ENCODE measurements around the gene MAP4K5. TPM values are rescaled to one million over a fixed set of nuclear protein-coding genes. Genes with fewer than 3 reads are reported as not detected.

The MAP4K5 gene
- total and polyA plus RNA-seq, 2 of the 4 experiments (the other 2 are of a cell fraction): 33.1 to 46.1 TPM

DNA sequence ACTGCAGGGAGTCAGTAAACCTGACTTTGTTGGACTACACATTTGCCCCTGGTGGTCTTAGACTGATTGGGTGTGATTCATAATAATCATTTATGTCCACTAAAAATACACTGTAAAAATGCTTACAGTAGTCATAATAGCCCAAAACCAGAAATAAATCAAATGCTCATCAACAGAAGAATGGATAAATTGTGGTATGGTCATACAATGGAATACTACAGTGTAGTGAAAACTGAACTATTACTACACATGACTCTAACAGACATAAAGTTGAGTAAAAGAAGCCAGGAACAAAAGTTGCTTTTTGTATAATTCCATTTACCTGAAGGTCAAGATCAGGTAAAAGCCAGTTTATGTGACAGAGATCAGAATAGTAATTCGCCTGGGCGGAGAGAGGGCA, 78.5 kb downstream of the MAP4K5 start:
- H3K14ac ChIP-seq (replicated peaks; ENCODE audit: low read depth, low read length): no peak overlapping the region
- no peak overlapping the region for H3K23ac ChIP-seq (ENCODE audit: low read depth, low read length)
- no peak overlapping the region for H3K4ac ChIP-seq (ENCODE audit: low read depth, low read length)
- no peak overlapping the region for H2AFZ ChIP-seq (replicated peaks; ENCODE audit: low read length, poor library complexity)
- no peak overlapping the region for H4K5ac ChIP-seq (ENCODE audit: low read depth, low read length)
- H3K27ac ChIP-seq (ENCODE audit: insufficient read depth, low read length): no peak overlapping the region
- dilution Hi-C loops (cut with HindIII; ENCODE audit: low sequenced_read_pairs, unreplicated experiment): no loop called here
- no peaks in the 10 kb centered on the region for H3K9me3 ChIP-seq (ENCODE audit: control insufficient read depth, insufficient read depth, low read length)
- peak overlapping the region; percentile 35 for H2BK5ac ChIP-seq (ENCODE audit: low read depth, low read length, poor library complexity, severe bottlenecking)
- H4K8ac ChIP-seq (ENCODE audit: low read depth in 2 of 2, low read length in 2 of 2): no peak overlapping the region
- ATAC-seq (ENCODE audit: low read depth): no peak
- no peak overlapping the region for H2BK20ac ChIP-seq (ENCODE audit: low read depth, low read length)
- BruUV-seq (replicated peaks): no TSS peak
- no peak overlapping the region for H4K91ac ChIP-seq (ENCODE audit: insufficient read depth, low read depth, low read length)
- DNase-seq: no peak
- H3K4me2 ChIP-seq (ENCODE audit: low read depth, low read length): no peak overlapping the region
- H3K9me1 ChIP-seq (ENCODE audit: insufficient read depth, low read length): no peaks in the 10 kb centered on the region
- no peak overlapping the region for H2AK9ac ChIP-seq (replicated peaks; ENCODE audit: low read depth, low read length, poor library complexity)
- in situ Hi-C loops (cut with MboI; ENCODE audit: low sequenced_read_pairs): no loop called here
- intact Hi-C loops (cut with micrococcal nuclease): loop anchor here (5.0 to 10.0 kb wide), 2 partner anchors 71 to 132 kb away; no protein-coding TSS in a partner anchor
- H3K36me3 ChIP-seq (ENCODE audit: control insufficient read depth, insufficient read depth, low read length): peaks cover 24% of the 10 kb centered on the region
- no peak overlapping the region for H3K9ac ChIP-seq (ENCODE audit: low read depth, low read length)
- H2BK15ac ChIP-seq (ENCODE audit: low read depth, low read length): no peak overlapping the region
- H3K79me1 ChIP-seq (ENCODE audit: low read depth in 1 of 2, low read length in 2 of 2): peaks cover 31 to 47% of the 10 kb centered on the region in 2 experiments
- POLR2A ChIA-PET (ENCODE audit: unreplicated experiment): no interaction called here
- no peak overlapping the region for H2AK5ac ChIP-seq (ENCODE audit: low read depth, low read length)
- H3K18ac ChIP-seq (ENCODE audit: low read depth, low read length): no peak overlapping the region
- H3K4me1 ChIP-seq (ENCODE audit: control insufficient read depth, insufficient read depth, low read length): peaks cover 5% of the 10 kb centered on the region
- H2BK120ac ChIP-seq (ENCODE audit: low read depth, low read length): no peak overlapping the region
- CTCF ChIA-PET: no interaction called here
- H4K20me1 ChIP-seq (ENCODE audit: insufficient read depth, low read length): peaks cover 9% of the 10 kb centered on the region; the same call in 1 of the 2 replicates
- no peak overlapping the region for H3K4me3 ChIP-seq (ENCODE audit: insufficient read depth, low read depth, low read length)
- TF ChIP-seq FOS (IDR thresholded peaks at IDR 0.05; ENCODE audit: low read depth, low read length) (no peak), CEBPB (IDR thresholded peaks at IDR 0.05; ENCODE audit: low read depth, low read length) (no peak), POLR2A (IDR thresholded peaks at IDR 0.05; ENCODE audit: low read depth, low read length) (no peak), RFX5 (IDR thresholded peaks at IDR 0.05; ENCODE audit: low read depth, low read length) (no peak), NFE2L2 (IDR thresholded peaks at IDR 0.05; ENCODE audit: low read depth, low read length) (no peak), MAZ (IDR thresholded peaks at IDR 0.05; ENCODE audit: borderline replicate concordance, low read depth, low read length) (no peak)
- TF ChIP-seq, protein P1, sequence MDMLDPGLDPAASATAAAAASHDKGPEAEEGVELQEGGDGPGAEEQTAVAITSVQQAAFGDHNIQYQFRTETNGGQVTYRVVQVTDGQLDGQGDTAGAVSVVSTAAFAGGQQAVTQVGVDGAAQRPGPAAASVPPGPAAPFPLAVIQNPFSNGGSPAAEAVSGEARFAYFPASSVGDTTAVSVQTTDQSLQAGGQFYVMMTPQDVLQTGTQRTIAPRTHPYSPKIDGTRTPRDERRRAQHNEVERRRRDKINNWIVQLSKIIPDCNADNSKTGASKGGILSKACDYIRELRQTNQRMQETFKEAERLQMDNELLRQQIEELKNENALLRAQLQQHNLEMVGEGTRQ (IDR thresholded peaks at IDR 0.05; ENCODE audit: low read depth, low read length): no peak
- H3K56ac ChIP-seq (ENCODE audit: extremely low read depth, insufficient read depth, low read length): no peak overlapping the region
- H3K27me3 ChIP-seq (ENCODE audit: control insufficient read depth, insufficient read depth, low read length): no peaks in the 10 kb centered on the region
- WGBS, 2 experiments (ENCODE audit: extremely low coverage in 2 of 2, insufficient read length in 1 of 2): 100% methylated on average over 2 of the region's 2 CpGs; no CpG with 5 or more reads in 1 of the 2 experiments

All from IMR-90 (cell line).